Lower leg skin (tissue), 3 donors: ENCODE measurements around the gene ANXA4.

Experiments
- POLR2A ChIP-seq, 2 donors: fragments of 450-650 bp; IDR thresholded peaks; one replicate each; pipeline ENCODE4 v1.6.1; 2016 to 2017; ENCODE audit warnings: antibody characterized with exemption in 2 of 2, mild to moderate bottlenecking in 1 of 2, moderate library complexity in 1 of 2
- TF ChIP-seq, protein P1 (sequence below), 3 donors: fragments of 450-650 bp; IDR thresholded peaks; one replicate each; pipeline ENCODE4 v1.5.1; 2016; ENCODE audit warnings: antibody characterized with exemption in 3 of 3, mild to moderate bottlenecking in 3 of 3, moderate library complexity in 2 of 3

GRCh38 chr2:69735686-69736085 is 6.2 kb upstream of the ANXA4 start:
- no peak for TF ChIP-seq POLR2A (IDR thresholded peaks at IDR 0.05)
- TF ChIP-seq, protein P1, sequence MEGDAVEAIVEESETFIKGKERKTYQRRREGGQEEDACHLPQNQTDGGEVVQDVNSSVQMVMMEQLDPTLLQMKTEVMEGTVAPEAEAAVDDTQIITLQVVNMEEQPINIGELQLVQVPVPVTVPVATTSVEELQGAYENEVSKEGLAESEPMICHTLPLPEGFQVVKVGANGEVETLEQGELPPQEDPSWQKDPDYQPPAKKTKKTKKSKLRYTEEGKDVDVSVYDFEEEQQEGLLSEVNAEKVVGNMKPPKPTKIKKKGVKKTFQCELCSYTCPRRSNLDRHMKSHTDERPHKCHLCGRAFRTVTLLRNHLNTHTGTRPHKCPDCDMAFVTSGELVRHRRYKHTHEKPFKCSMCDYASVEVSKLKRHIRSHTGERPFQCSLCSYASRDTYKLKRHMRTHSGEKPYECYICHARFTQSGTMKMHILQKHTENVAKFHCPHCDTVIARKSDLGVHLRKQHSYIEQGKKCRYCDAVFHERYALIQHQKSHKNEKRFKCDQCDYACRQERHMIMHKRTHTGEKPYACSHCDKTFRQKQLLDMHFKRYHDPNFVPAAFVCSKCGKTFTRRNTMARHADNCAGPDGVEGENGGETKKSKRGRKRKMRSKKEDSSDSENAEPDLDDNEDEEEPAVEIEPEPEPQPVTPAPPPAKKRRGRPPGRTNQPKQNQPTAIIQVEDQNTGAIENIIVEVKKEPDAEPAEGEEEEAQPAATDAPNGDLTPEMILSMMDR (IDR thresholded peaks at IDR 0.05), result no peak
